GM12878 (cell line): ENCODE results near the gene MICAL3. TPM values are rescaled to one million over a fixed set of nuclear protein-coding genes. Genes with fewer than 3 reads are reported as not detected.

Experiments
- ATAC-seq: fragments of 200-7000 bp; cut with Tn5 transposase; 3 replicates; pipeline ENCODE4 v1.9.1; 2020; ENCODE audit warnings: mild to moderate bottlenecking, moderate library complexity
- BruUV-seq: library from RNA; stranded (reverse); fragments of 400-500 nt; replicated peaks from 2 replicates; lab custom pipeline; 2021; lab: Mats Ljungman, UMichigan
- CTCF ChIA-PET: fragments of 300-600 bp; sonication (Branson Sonifier 250); formaldehyde crosslinking; extraction: SDS; loops from one replicate; lab custom pipeline; 2021; ENCODE audit warnings: inconsistent platforms; lab: Yijun Ruan, JAX
- POLR2A ChIA-PET: fragments of 350-600 bp; formaldehyde crosslinking; extraction: SDS; loops from one replicate; lab custom pipeline; 2021; ENCODE audit warnings: inconsistent platforms; lab: Charles Lee
- RAD21 ChIA-PET: fragments of 300-600 bp; sonication (Branson Sonifier 250); formaldehyde crosslinking; loops from one replicate; lab custom pipeline; 2023; ENCODE audit warnings: antibody characterized with exemption; ENCODE audit not compliant: unreplicated experiment; lab: Charles Lee
- SMC1A ChIA-PET: fragments of 300-600 bp; sonication (Branson Sonifier 250); formaldehyde crosslinking; loops from one replicate; lab custom pipeline; 2023; ENCODE audit not compliant: unreplicated experiment, uncharacterized antibody; lab: Charles Lee
- DNase-seq: peaks from one replicate; pipeline ENCODE4 v3.0.0-alpha.2; 2011; ENCODE audit warnings: low read depth, low spot score
- FAIRE-seq: peaks from 3 replicates; lab custom pipeline; 2011; peaks lifted over from hg19 to GRCh38; lab: Jason Lieb, UNC
- H2AFZ ChIP-seq: 2 replicates; pipeline ENCODE4 v1.6.0; 2011; ENCODE audit warnings: low read depth, low read length, control low read depth; ENCODE audit not compliant: control insufficient read depth
- H3K27ac ChIP-seq: 2 replicates; pipeline ENCODE4 v1.5.1; 2011; ENCODE audit warnings: control low read depth; ENCODE audit not compliant: control insufficient read depth, insufficient read depth
- H3K27me3 ChIP-seq, 2 experiments: replicated peaks in 1 of 2; 2 replicates each; pipeline versions ENCODE4 v1.6.0 to v1.6.1; 2011; ENCODE audit warnings: low read length in 1 of 2; ENCODE audit not compliant: control insufficient read depth in 2 of 2, insufficient read depth in 2 of 2
- H3K36me3 ChIP-seq, 2 experiments: 2 replicates each; pipeline ENCODE4 v1.5.1; 2011; ENCODE audit warnings: low read length in 1 of 2; ENCODE audit not compliant: control insufficient read depth in 2 of 2, insufficient read depth in 2 of 2
- H3K4me1 ChIP-seq: 2 replicates; pipeline ENCODE4 v1.6.1; 2011; ENCODE audit warnings: mild to moderate bottlenecking, low read length, moderate library complexity, mixed read lengths; ENCODE audit not compliant: control insufficient read depth, insufficient read depth
- H3K4me2 ChIP-seq: 2 replicates; pipeline ENCODE4 v1.6.0; 2011; ENCODE audit warnings: control low read depth; ENCODE audit not compliant: control insufficient read depth, insufficient read depth
- H3K4me3 ChIP-seq: fragments of 200-600 bp; sonication (generic); 2 replicates; pipeline ENCODE4 v1.5.1; 2016
- H3K79me2 ChIP-seq: 2 replicates; pipeline ENCODE4 v1.6.0; 2011; ENCODE audit warnings: low read length; ENCODE audit not compliant: control insufficient read depth, insufficient read depth
- H3K9ac ChIP-seq: 2 replicates; pipeline ENCODE4 v1.8.0; 2011; ENCODE audit warnings: low read length, control low read depth, mixed read lengths; ENCODE audit not compliant: control insufficient read depth, insufficient read depth
- H3K9me3 ChIP-seq: replicated peaks from 3 replicates; pipeline ENCODE4 v1.5.1; 2011; ENCODE audit warnings: mild to moderate bottlenecking, low read length; ENCODE audit not compliant: control insufficient read depth, insufficient read depth
- H4K20me1 ChIP-seq: 2 replicates; pipeline ENCODE4 v1.6.0; 2011; ENCODE audit not compliant: control insufficient read depth, insufficient read depth
- FOS ChIP-seq: IDR thresholded peaks from 3 replicates; pipeline ENCODE4 v1.6.1; 2011; ENCODE audit warnings: borderline replicate concordance; ENCODE audit not compliant: insufficient read length; ENCODE audit errors: extremely low read depth
- KAT2A ChIP-seq: conservative IDR thresholded peaks from 2 replicates; pipeline ENCODE4 v1.6.1; 2011; ENCODE audit warnings: low read depth, low read length; ENCODE audit not compliant: control insufficient read depth
- MYB ChIP-seq: fragments of 150-350 bp; IDR thresholded peaks from 2 replicates; pipeline ENCODE4 v1.6.1; 2014; ENCODE audit warnings: mild to moderate bottlenecking, low read depth, low read length, borderline replicate concordance
- RUNX3 ChIP-seq: IDR thresholded peaks from 2 replicates; pipeline ENCODE4 v1.6.1; 2012; ENCODE audit warnings: low read length, inconsistent platforms
- SUZ12 ChIP-seq: fragments of 200-600 bp; sonication (generic); IDR thresholded peaks from one replicate; pipeline ENCODE4 v1.6.1; 2018; ENCODE audit warnings: antibody characterized with exemption, mild to moderate bottlenecking; ENCODE audit not compliant: unreplicated experiment
- USF2 ChIP-seq: IDR thresholded peaks from 2 replicates; pipeline ENCODE4 v1.6.1; 2011; ENCODE audit warnings: low read depth, low read length, improper control_type of control experiment, borderline replicate concordance
- WGBS: methylation state at CpG from one replicate; pipeline ENCODE4 v1.1.6; 2016; ENCODE audit warnings: low lambda C conversion rate; ENCODE audit not compliant: insufficient replicate concordance, insufficient coverage; ENCODE audit errors: missing lambda C conversion rate; 5-methylcytosine and 5-hydroxymethylcytosine counted together
- in situ Hi-C: fragments of 300-500 bp; cut with MboI; formaldehyde crosslinking; loops from 9 replicates; pipeline ENCODE4 v1.14.3; 2018; ENCODE audit warnings: mixed read lengths
- intact Hi-C: fragments of 100-400 bp; cut with micrococcal nuclease; formaldehyde crosslinking; loops from one replicate; pipeline ENCODE4 v1.14.2; 2022; ENCODE audit not compliant: unreplicated experiment
- polyA plus RNA-seq, 11 experiments: library from polyadenylated mRNA; depleted of rRNA in 4 of 11; unstranded in 6 of 11; stranded (reverse) in 5 of 11; fragments of >200 nt; fragmentation: Nextera tagmentation in 4 of 11; fragmentation: Illumina TruSeq in 1 of 11; extraction: Ambion mirVana in 4 of 11; extraction: Trizol in 1 of 11; gene quantifications; 1 replicate in 1 of 11; 2 replicates in 10 of 11; pipeline versions ENCODE4 v1.2.1 to v1.2.3, GENCODE V29; 2011 to 2016; ENCODE audit warnings: inconsistent platforms in 2 of 11, missing spikeins in 2 of 11, low read depth in 1 of 11
- total RNA-seq, 4 experiments: library from RNA; depleted of rRNA in 3 of 4; stranded (reverse); fragments of >200 nt in 3 of 4; fragmentation: Illumina TruSeq in 1 of 4; extraction: Trizol in 1 of 4; gene quantifications; 2 replicates each; pipeline versions ENCODE4 v1.2.1 to v1.2.3, GENCODE V29; 2013 to 2021
- TF ChIP-seq, protein P1 (sequence below): fragments of 450-650 bp; IDR thresholded peaks from 2 replicates; pipeline ENCODE4 v1.6.1; 2018; ENCODE audit warnings: borderline replicate concordance, mild to moderate bottlenecking; ENCODE audit not compliant: partially characterized antibody

Gene MICAL3
- total and polyA plus RNA-seq, 10 of the 15 experiments (the other 5 are each of a cell fraction or from before 2014, with no cell fraction given): 2.6 to 92.2 (median 24.0) TPM

DNA sequence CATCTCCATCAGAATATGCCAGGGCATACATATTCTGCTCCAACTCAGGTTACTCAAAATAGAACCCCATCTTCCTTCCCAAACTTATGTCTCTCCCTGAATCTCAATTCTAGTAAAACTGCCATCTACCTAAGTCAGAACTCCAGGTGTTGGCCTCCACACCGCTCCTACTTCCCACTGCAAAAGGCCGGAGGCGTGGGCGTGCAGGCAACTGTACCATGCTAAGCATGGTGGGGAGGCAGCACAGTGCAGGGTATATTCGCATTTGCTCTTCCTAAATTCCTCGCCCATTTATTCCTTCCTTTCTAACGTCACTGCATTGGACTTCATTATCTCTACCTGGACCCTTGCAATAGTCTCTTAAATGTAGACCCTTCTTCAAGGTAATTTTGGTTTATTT is 97.8 kb downstream of the MICAL3 start (continued):
- TF ChIP-seq USF2: no peak
- no peak for TF ChIP-seq FOS
- no peak for TF ChIP-seq RUNX3
- TF ChIP-seq, protein P1, sequence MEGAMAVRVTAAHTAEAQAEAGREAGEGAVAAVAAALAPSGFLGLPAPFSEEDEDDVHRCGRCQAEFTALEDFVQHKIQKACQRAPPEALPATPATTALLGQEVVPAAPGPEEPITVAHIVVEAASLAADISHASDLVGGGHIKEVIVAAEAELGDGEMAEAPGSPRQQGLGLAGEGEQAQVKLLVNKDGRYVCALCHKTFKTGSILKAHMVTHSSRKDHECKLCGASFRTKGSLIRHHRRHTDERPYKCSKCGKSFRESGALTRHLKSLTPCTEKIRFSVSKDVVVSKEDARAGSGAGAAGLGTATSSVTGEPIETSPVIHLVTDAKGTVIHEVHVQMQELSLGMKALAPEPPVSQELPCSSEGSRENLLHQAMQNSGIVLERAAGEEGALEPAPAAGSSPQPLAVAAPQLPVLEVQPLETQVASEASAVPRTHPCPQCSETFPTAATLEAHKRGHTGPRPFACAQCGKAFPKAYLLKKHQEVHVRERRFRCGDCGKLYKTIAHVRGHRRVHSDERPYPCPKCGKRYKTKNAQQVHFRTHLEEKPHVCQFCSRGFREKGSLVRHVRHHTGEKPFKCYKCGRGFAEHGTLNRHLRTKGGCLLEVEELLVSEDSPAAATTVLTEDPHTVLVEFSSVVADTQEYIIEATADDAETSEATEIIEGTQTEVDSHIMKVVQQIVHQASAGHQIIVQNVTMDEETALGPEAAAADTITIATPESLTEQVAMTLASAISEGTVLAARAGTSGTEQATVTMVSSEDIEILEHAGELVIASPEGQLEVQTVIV: no peak

GRCh38 chr22:17925431-17925841 is 98.9 kb downstream of the MICAL3 start:
- Histone ChIP-seq H3K9ac (no peak overlapping the region), H3K4me2 (no peak overlapping the region), H3K4me1 (peaks cover 5% of the 10 kb centered on the region), H3K27ac (no peak overlapping the region), H2AFZ (no peak overlapping the region), H3K4me3 (no peak overlapping the region), H4K20me1 (peaks cover 3% of the 10 kb centered on the region; the same call in 1 of the 2 replicates), H3K79me2 (peaks cover 15% of the 10 kb centered on the region), H3K27me3 (no peaks in the 10 kb centered on the region), H3K36me3 (no peaks in the 10 kb centered on the region; a peak in 1 of 4 replicates), H3K9me3 (no peaks in the 10 kb centered on the region; the same call in 2 of the 3 replicates)
- ChIA-PET POLR2A (no interaction called here), CTCF (interaction anchor here (1.0 to 1.1 kb wide), 2 partner anchors 11 to 95 kb away, joined by 4 to 5 read pairs; no protein-coding TSS in a partner anchor), RAD21 (no interaction called here), SMC1A (no interaction called here)
- FAIRE-seq: no peak
- ATAC-seq: no peak
- in situ Hi-C loops: no loop called here
- no peak for TF ChIP-seq MYB
- TF ChIP-seq KAT2A: no peak
- TF ChIP-seq SUZ12: no peak
- DNase-seq: no peak
- WGBS: 44% methylated on average over 7 of the region's 7 CpGs
- BruUV-seq: no TSS peak
- intact Hi-C loops: no loop called here
